H9 (cell line): ENCODE results near the gene LY6G6F. TPM values are rescaled to one million over a fixed set of nuclear protein-coding genes. Genes with fewer than 3 reads are reported as not detected.

Experiments
- DNase-seq: peaks from one replicate; pipeline ENCODE4 v3.0.0-alpha.2; 2017
- H2AFZ ChIP-seq: one replicate; pipeline ENCODE4 v1.6.1; 2013; ENCODE audit warnings: mild to moderate bottlenecking, low read length, control low read depth, moderate library complexity
- H2AK5ac ChIP-seq: 2 replicates; pipeline ENCODE4 v1.6.1; 2013; ENCODE audit warnings: low read length, control low read depth, mixed read lengths; ENCODE audit not compliant: insufficient read length
- H2BK120ac ChIP-seq: one replicate; pipeline ENCODE4 v1.6.1; 2013; ENCODE audit warnings: low read depth, mild to moderate bottlenecking, low read length, control low read depth, inconsistent platforms; ENCODE audit not compliant: poor library complexity, severe bottlenecking
- H2BK12ac ChIP-seq: 2 replicates; pipeline ENCODE4 v1.6.1; 2013; ENCODE audit warnings: low read length, control low read depth, mixed read lengths, low read depth; ENCODE audit not compliant: insufficient read length
- H2BK15ac ChIP-seq: 2 replicates; pipeline ENCODE4 v1.6.1; 2013; ENCODE audit warnings: low read depth, low read length, control low read depth
- H2BK20ac ChIP-seq: one replicate; pipeline ENCODE4 v1.6.1; 2013; ENCODE audit warnings: low read depth, mild to moderate bottlenecking, low read length, control low read depth, inconsistent platforms; ENCODE audit not compliant: poor library complexity, severe bottlenecking
- H2BK5ac ChIP-seq: 2 replicates; pipeline ENCODE4 v1.6.1; 2013; ENCODE audit warnings: low read length, control low read depth, mixed read lengths; ENCODE audit not compliant: insufficient read length
- H3K14ac ChIP-seq: 2 replicates; pipeline ENCODE4 v1.6.1; 2013; ENCODE audit warnings: low read length, control low read depth; ENCODE audit not compliant: insufficient read depth
- H3K18ac ChIP-seq: 2 replicates; pipeline ENCODE4 v1.6.1; 2013; ENCODE audit warnings: low read depth, mild to moderate bottlenecking, mixed read lengths, low read length, control low read depth; ENCODE audit not compliant: insufficient read length
- H3K23ac ChIP-seq: 2 replicates; pipeline ENCODE4 v1.6.1; 2013; ENCODE audit warnings: low read length, control low read depth, mixed read lengths, low read depth; ENCODE audit not compliant: insufficient read length
- H3K23me2 ChIP-seq: 2 replicates; pipeline ENCODE4 v1.6.1; 2013; ENCODE audit warnings: low read depth, mild to moderate bottlenecking, mixed read lengths, low read length, control low read depth; ENCODE audit not compliant: insufficient read length, poor library complexity, severe bottlenecking
- H3K27ac ChIP-seq: 2 replicates; pipeline ENCODE4 v1.5.1; 2013; ENCODE audit warnings: low read length, control low read depth, mixed read lengths, low read depth; ENCODE audit not compliant: insufficient read length
- H3K27me3 ChIP-seq: 2 replicates; pipeline ENCODE4 v1.6.1; 2013; ENCODE audit warnings: low read length, control low read depth, inconsistent platforms; ENCODE audit not compliant: insufficient read depth
- H3K4ac ChIP-seq: 2 replicates; pipeline ENCODE4 v1.6.1; 2013; ENCODE audit warnings: low read depth, mild to moderate bottlenecking, control low read depth, inconsistent platforms, low read length, moderate library complexity
- H3K4me1 ChIP-seq: 2 replicates; pipeline ENCODE4 v1.6.1; 2013; ENCODE audit warnings: low read length, control low read depth, inconsistent platforms; ENCODE audit not compliant: insufficient read depth
- H3K4me2 ChIP-seq: 2 replicates; pipeline ENCODE4 v1.6.1; 2013; ENCODE audit warnings: low read length, control low read depth, mixed read lengths; ENCODE audit not compliant: insufficient read length, insufficient read depth
- H3K56ac ChIP-seq: 2 replicates; pipeline ENCODE4 v1.6.1; 2013; ENCODE audit warnings: low read depth, mild to moderate bottlenecking, mixed read lengths, low read length, control low read depth; ENCODE audit not compliant: insufficient read length
- H3K79me1 ChIP-seq: 2 replicates; pipeline ENCODE4 v1.6.1; 2013; ENCODE audit warnings: low read depth, mild to moderate bottlenecking, moderate library complexity, low read length, control low read depth, inconsistent platforms; ENCODE audit not compliant: insufficient read depth, poor library complexity, severe bottlenecking
- H3K79me2 ChIP-seq: 2 replicates; pipeline ENCODE4 v1.6.1; 2013; ENCODE audit warnings: low read length, control low read depth, inconsistent platforms; ENCODE audit not compliant: insufficient read depth
- H3K9ac ChIP-seq: 2 replicates; pipeline ENCODE4 v1.6.1; 2013; ENCODE audit warnings: low read length, control low read depth, mixed read lengths; ENCODE audit not compliant: insufficient read length; ENCODE audit errors: extremely low read depth
- H3K9me3 ChIP-seq: one replicate; pipeline ENCODE4 v1.6.1; 2013; ENCODE audit warnings: low read depth, low read length, inconsistent platforms; ENCODE audit not compliant: control insufficient read depth
- H3T11ph ChIP-seq: one replicate; pipeline ENCODE4 v1.6.1; 2013; ENCODE audit warnings: mild to moderate bottlenecking, low read length, control low read depth, inconsistent platforms
- H4K20me1 ChIP-seq: one replicate; pipeline ENCODE4 v1.6.1; 2013; ENCODE audit not compliant: control insufficient read depth, insufficient read length, insufficient read depth
- H4K5ac ChIP-seq: 2 replicates; pipeline ENCODE4 v1.6.1; 2013; ENCODE audit warnings: low read depth, mild to moderate bottlenecking, mixed read lengths, low read length, control low read depth; ENCODE audit not compliant: insufficient read length
- H4K8ac ChIP-seq: replicated peaks from 2 replicates; pipeline ENCODE4 v1.6.1; 2013; ENCODE audit warnings: low read length, control low read depth, mixed read lengths, low read depth; ENCODE audit not compliant: insufficient read length
- H4K91ac ChIP-seq: 2 replicates; pipeline ENCODE4 v1.6.1; 2013; ENCODE audit warnings: low read depth, mild to moderate bottlenecking, moderate library complexity, mixed read lengths, low read length, control low read depth; ENCODE audit not compliant: insufficient read length
- H3K27ac Mint-ChIP-seq, 3 experiments: 2 replicates in 2 of 3; 3 replicates in 1 of 3; pipeline ENCODE4 v1.8.0; 2020 to 2021; ENCODE audit warnings: mixed read lengths in 3 of 3, mild to moderate bottlenecking in 1 of 3, moderate library complexity in 1 of 3
- H3K27me3 Mint-ChIP-seq: 2 replicates; pipeline ENCODE4 v1.8.0; 2021; ENCODE audit warnings: low read depth, mild to moderate bottlenecking, moderate library complexity, mixed read lengths
- H3K36me3 Mint-ChIP-seq, 3 experiments: 2 replicates in 2 of 3; 3 replicates in 1 of 3; pipeline ENCODE4 v1.8.0; 2020 to 2021; ENCODE audit warnings: low read depth in 3 of 3, mixed read lengths in 3 of 3; ENCODE audit not compliant: insufficient read depth in 1 of 3
- H3K4me1 Mint-ChIP-seq, 2 experiments: 2 replicates each; pipeline ENCODE4 v1.8.0; 2020; ENCODE audit warnings: mixed read lengths in 2 of 2
- H3K4me3 Mint-ChIP-seq, 2 experiments: 2 replicates in 1 of 2; 3 replicates in 1 of 2; pipeline ENCODE4 v1.8.0; 2020 to 2021; ENCODE audit warnings: mild to moderate bottlenecking in 2 of 2, mixed read lengths in 2 of 2, moderate library complexity in 1 of 2
- H3K9me3 Mint-ChIP-seq, 2 experiments: 2 replicates in 1 of 2; 3 replicates in 1 of 2; pipeline ENCODE4 v1.8.0; 2020; ENCODE audit warnings: mild to moderate bottlenecking in 2 of 2, mixed read lengths in 2 of 2, moderate library complexity in 1 of 2
- WGBS: extraction: QIAGEN DNeasy Blood & Tissue Kit; methylation state at CpG from one replicate; pipeline ENCODE4 v1.1.7; 2013; ENCODE audit warnings: missing lambda C conversion rate, low lambda C conversion rate, mixed read lengths; ENCODE audit not compliant: insufficient read length; ENCODE audit errors: extremely low coverage; 5-methylcytosine and 5-hydroxymethylcytosine counted together
- total RNA-seq: library from RNA; stranded (reverse); gene quantifications from 2 replicates; pipeline ENCODE4 v1.2.1, GENCODE V29; 2021
- TF ChIP-seq, protein P1 (sequence below): fragments of 200-600 bp; sonication (generic); conservative IDR thresholded peaks from 3 replicates; pipeline ENCODE4 v1.8.0; 2021; ENCODE audit warnings: antibody characterized with exemption, mild to moderate bottlenecking

Gene LY6G6F
- total RNA-seq, 1 experiment from 2014 or later: not detected

- no peak overlapping the region for H3K14ac ChIP-seq
- H4K20me1 ChIP-seq: no peaks in the 10 kb centered on the region
- no peaks in the 10 kb centered on the region for H3K9me3 ChIP-seq
- H3K9ac ChIP-seq: no peak overlapping the region
- H4K91ac ChIP-seq: no peak overlapping the region
- Mint-ChIP-seq H3K4me3 (peak overlapping the region in 1 of 2 experiments; percentile 60; a peak in 2 of 5 replicates), H3K4me1 (peaks cover 38 to 49% of the 10 kb centered on the region in 2 experiments), H3K9me3 (no peaks in the 10 kb centered on the region), H3K27me3 (peaks cover under 1% of the 10 kb centered on the region), H3K36me3 (no peaks in the 10 kb centered on the region), H3K27ac (peak overlapping the region; percentile 39 to 81 (median 59); a peak in 5 of 7 replicates)
- H2BK120ac ChIP-seq: no peak overlapping the region
- H2BK20ac ChIP-seq: no peak overlapping the region
- WGBS: no CpG with 5 or more reads among the region's 10 CpGs
- TF ChIP-seq, protein P1, sequence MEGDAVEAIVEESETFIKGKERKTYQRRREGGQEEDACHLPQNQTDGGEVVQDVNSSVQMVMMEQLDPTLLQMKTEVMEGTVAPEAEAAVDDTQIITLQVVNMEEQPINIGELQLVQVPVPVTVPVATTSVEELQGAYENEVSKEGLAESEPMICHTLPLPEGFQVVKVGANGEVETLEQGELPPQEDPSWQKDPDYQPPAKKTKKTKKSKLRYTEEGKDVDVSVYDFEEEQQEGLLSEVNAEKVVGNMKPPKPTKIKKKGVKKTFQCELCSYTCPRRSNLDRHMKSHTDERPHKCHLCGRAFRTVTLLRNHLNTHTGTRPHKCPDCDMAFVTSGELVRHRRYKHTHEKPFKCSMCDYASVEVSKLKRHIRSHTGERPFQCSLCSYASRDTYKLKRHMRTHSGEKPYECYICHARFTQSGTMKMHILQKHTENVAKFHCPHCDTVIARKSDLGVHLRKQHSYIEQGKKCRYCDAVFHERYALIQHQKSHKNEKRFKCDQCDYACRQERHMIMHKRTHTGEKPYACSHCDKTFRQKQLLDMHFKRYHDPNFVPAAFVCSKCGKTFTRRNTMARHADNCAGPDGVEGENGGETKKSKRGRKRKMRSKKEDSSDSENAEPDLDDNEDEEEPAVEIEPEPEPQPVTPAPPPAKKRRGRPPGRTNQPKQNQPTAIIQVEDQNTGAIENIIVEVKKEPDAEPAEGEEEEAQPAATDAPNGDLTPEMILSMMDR: peak; percentile 62
- no peak overlapping the region for H2BK5ac ChIP-seq
- H4K8ac ChIP-seq: no peak overlapping the region
- peak; percentile 85 for DNase-seq
- no peak overlapping the region for H3K23ac ChIP-seq
- H3K4me1 ChIP-seq: peaks cover 10% of the 10 kb centered on the region; the same call in 1 of the 2 replicates
- H3K27ac ChIP-seq: no peak overlapping the region
- no peak overlapping the region for H2BK15ac ChIP-seq
- H2AK5ac ChIP-seq: no peak overlapping the region
- H3K79me2 ChIP-seq: no peaks in the 10 kb centered on the region
- peak overlapping the region; percentile 83 for H2AFZ ChIP-seq
- no peaks in the 10 kb centered on the region for H3K23me2 ChIP-seq
- no peak overlapping the region for H3K56ac ChIP-seq
- H3T11ph ChIP-seq: no peak overlapping the region
- no peak overlapping the region for H3K18ac ChIP-seq
- H3K27me3 ChIP-seq: no peaks in the 10 kb centered on the region
- H3K4me2 ChIP-seq: no peak overlapping the region
- H3K79me1 ChIP-seq: no peaks in the 10 kb centered on the region
- H3K4ac ChIP-seq: no peak overlapping the region
- no peak overlapping the region for H2BK12ac ChIP-seq
- H4K5ac ChIP-seq: no peak overlapping the region
These were observed 11.0 kb downstream of the LY6G6F start for GRCh38 chr6:31717499-31718222.
